H1 (cell line): ENCODE data around the gene THAP11.

Source experiments
- CTCF ChIP-seq, 3 experiments: IDR thresholded peaks; 1 replicate in 2 of 3; 2 replicates in 1 of 3; pipeline versions ENCODE4 v1.5.1 to v1.6.1; 2011; ENCODE audit warnings: low read length in 3 of 3, mild to moderate bottlenecking in 3 of 3, inconsistent platforms in 2 of 3, low read depth in 1 of 3, moderate library complexity in 1 of 3; ENCODE audit not compliant: insufficient read depth in 1 of 3; ENCODE audit errors: control extremely low read depth in 1 of 3
- JUND ChIP-seq: IDR thresholded peaks from 2 replicates; pipeline ENCODE4 v1.6.1; 2011; ENCODE audit warnings: mild to moderate bottlenecking, improper control_type of control experiment, low read length
- POLR2A ChIP-seq, 2 experiments: IDR thresholded peaks; 1 replicate in 1 of 2; 2 replicates in 1 of 2; pipeline ENCODE4 v1.6.1; 2011; ENCODE audit warnings: low read depth in 2 of 2, low read length in 2 of 2, mild to moderate bottlenecking in 2 of 2; ENCODE audit errors: control extremely low read depth in 1 of 2
- RXRA ChIP-seq: IDR thresholded peaks from 2 replicates; pipeline ENCODE4 v1.6.1; 2011; ENCODE audit warnings: low read depth, mild to moderate bottlenecking, low read length, moderate library complexity; ENCODE audit not compliant: insufficient read depth
- SRF ChIP-seq: IDR thresholded peaks from 2 replicates; pipeline ENCODE4 v1.6.1; 2011; ENCODE audit warnings: mild to moderate bottlenecking, low read depth, low read length, moderate library complexity
- TAF1 ChIP-seq: IDR thresholded peaks from 2 replicates; pipeline ENCODE4 v1.6.1; 2011; ENCODE audit warnings: mild to moderate bottlenecking, low read depth, low read length

GRCh38 chr16:67843343-67843765, 1.2 kb downstream of the THAP11 start:
- TF ChIP-seq CTCF (IDR thresholded peaks at IDR 0.05; ENCODE audit: control extremely low read depth in 1 of 3, insufficient read depth in 1 of 3, low read depth in 1 of 3, low read length in 3 of 3) (no peak), TAF1 (no peak), POLR2A (IDR thresholded peaks at IDR 0.05; ENCODE audit: control extremely low read depth in 1 of 2, low read depth in 2 of 2, low read length in 2 of 2) (no peak; a peak in 1 of 3 replicates), SRF (no peak), JUND (no peak), RXRA (no peak)
